ENCODE data around the gene ARSG.
"Not testable (repeated sequence)": the region's sequence is repeated elsewhere in the genome, so short reads cannot be mapped to it uniquely, and the experiment has no call there.

Gene ARSG

GRCh38 chr17:68290955-68291835 lies at the start of gene ARSG, which contains the start of gene SLC16A6:
ARSG (plus strand) TSS chr17:68291495; CDS start chr17:68307494, 15,999 bp downstream.
SLC16A6 (minus strand) TSS chr17:68291127; CDS start chr17:68278320, 12,807 bp downstream.
- DNase-seq = peak; percentile 44

- no peak for DNase-seq
Observed at GRCh38 chr17:68246271-68247028, 44.8 kb upstream of the ARSG start.

- peak; percentile 88 for DNase-seq
Observed at GRCh38 chr17:68247445-68248198, 43.7 kb upstream of the ARSG start, which contains the start of gene AMZ2. AMZ2 (plus strand) TSS chr17:68248043; CDS start chr17:68250188, 2,145 bp downstream.

- DNase-seq = peak; percentile 36
Observed at GRCh38 chr17:68248199-68248825, 43.0 kb upstream of the ARSG start.

- peak; percentile 40 for DNase-seq
Observed at GRCh38 chr17:68248891-68249290, 42.4 kb upstream of the ARSG start.

- DNase-seq = peak; percentile 73
Observed at GRCh38 chr17:68249354-68249765, 41.9 kb upstream of the ARSG start.

- not testable (repeated sequence) for DNase-seq
Observed at GRCh38 chr17:68253426-68253825, 37.9 kb upstream of the ARSG start.

GRCh38 chr17:68255151-68255550 lies 36.1 kb upstream of the ARSG start:
- no peak for DNase-seq

GRCh38 chr17:68255731-68256538 lies 35.4 kb upstream of the ARSG start:
- peak; percentile 73 for DNase-seq

GRCh38 chr17:68256701-68257100 lies 34.6 kb upstream of the ARSG start:
- not testable (repeated sequence) for DNase-seq

GRCh38 chr17:68257934-68258333 lies 33.4 kb upstream of the ARSG start:
- DNase-seq = no peak

- peak; percentile 16 for DNase-seq
Observed at GRCh38 chr17:68258890-68259647, 32.2 kb upstream of the ARSG start.

- DNase-seq = peak; percentile 35
Observed at GRCh38 chr17:68259648-68259951, 31.7 kb upstream of the ARSG start.

GRCh38 chr17:68260051-68260762 lies 31.1 kb upstream of the ARSG start:
- no peak for DNase-seq

- not testable (repeated sequence) for DNase-seq
Observed at GRCh38 chr17:68262467-68262866, 28.8 kb upstream of the ARSG start.

GRCh38 chr17:68263101-68263681 lies 28.1 kb upstream of the ARSG start:
- peak; percentile 50 for DNase-seq

GRCh38 chr17:68265833-68266232 lies 25.5 kb upstream of the ARSG start:
- DNase-seq = not testable (repeated sequence)

- no peak for DNase-seq
Observed at GRCh38 chr17:68273722-68274121, 17.6 kb upstream of the ARSG start.

- DNase-seq = not testable (repeated sequence)
Observed at GRCh38 chr17:68276339-68276738, 15.0 kb upstream of the ARSG start.

GRCh38 chr17:68277807-68278206 lies 13.5 kb upstream of the ARSG start:
- no peak for DNase-seq

Data from hematopoietic multipotent progenitor cell treated with erythropoietin and hydrocortisone succinate and interleukin-3 and kit ligand, for 8 days (in vitro differentiated cells).